ENCODE data around the gene MAN2A2.

Gene MAN2A2

DNA sequence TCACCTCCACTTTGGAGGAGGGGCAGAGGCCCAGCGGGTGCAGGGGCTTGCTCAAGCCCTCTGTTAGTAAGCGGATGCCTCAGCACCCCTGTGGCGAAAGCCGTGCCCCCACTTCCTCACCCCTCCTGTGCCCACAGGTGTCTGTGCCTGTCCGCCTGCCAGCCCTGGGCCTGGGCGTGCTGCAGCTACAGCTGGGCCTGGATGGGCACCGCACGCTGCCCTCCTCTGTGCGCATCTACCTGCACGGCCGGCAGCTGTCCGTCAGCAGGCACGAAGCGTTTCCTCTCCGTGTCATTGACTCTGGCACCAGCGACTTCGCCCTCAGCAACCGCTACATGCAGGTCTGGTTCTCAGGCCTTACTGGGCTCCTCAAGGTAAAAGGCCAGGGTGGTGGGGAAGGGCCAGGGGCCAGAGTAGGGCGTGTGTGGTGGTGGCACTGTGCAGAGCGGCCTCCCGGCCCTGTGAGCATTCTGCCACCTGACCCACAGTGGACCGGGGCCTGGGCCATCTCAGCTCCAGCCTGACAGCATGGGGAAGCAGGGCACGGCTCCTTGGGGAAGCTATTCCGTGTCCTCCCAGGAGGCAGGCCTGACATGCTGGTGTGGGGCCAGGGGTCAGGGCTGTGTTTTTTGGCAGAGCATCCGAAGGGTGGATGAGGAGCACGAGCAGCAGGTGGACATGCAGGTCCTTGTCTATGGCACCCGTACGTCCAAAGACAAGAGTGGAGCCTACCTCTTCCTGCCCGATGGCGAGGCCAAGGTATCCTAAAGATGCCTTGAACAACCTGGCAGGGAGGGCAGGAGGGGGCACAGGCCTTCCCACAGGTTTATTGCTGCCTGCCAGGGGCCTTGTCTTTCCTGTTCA lies 9.0 kb downstream of the MAN2A2 start:
- Histone ChIP-seq H3K9me3 (ENCODE audit: control insufficient read depth in 1 of 2, low read length in 2 of 2) (no peaks in the 10 kb centered on the region), H3K4me1 (ENCODE audit: control insufficient read depth in 1 of 2, insufficient read depth in 2 of 2, low read length in 2 of 2) (peaks cover 0 to 11% of the 10 kb centered on the region in 2 donors), H3K9ac (ENCODE audit: low read depth in 1 of 2, low read length in 2 of 2) (no peak overlapping the region), H3K4me3 (ENCODE audit: low read depth in 1 of 2, low read length in 2 of 2) (no peak overlapping the region), H3K36me3 (ENCODE audit: control insufficient read depth in 1 of 2, insufficient read depth in 2 of 2, low read length in 2 of 2) (peaks cover 64 to 91% of the 10 kb centered on the region in 2 donors), H3K27me3 (ENCODE audit: control insufficient read depth in 1 of 2, insufficient read depth in 2 of 2, low read length in 2 of 2) (no peaks in the 10 kb centered on the region), H3K27ac (ENCODE audit: low read depth, low read length) (no peak overlapping the region)

DNA sequence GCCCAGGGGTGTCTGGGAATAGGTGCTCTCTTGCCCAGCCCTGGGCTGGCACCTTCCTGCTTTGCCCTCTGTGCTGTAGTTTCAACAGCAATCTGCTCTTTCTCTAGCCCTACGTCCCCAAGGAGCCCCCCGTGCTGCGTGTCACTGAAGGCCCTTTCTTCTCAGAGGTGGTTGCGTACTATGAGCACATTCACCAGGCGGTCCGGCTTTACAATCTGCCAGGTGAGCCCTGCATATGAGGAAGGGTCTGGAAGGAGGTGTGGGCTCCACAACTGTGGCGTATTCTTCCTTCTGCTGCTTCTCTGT lies 9.6 kb downstream of the MAN2A2 start:
- no peaks in the 10 kb centered on the region for H3K27me3 ChIP-seq (ENCODE audit: control insufficient read depth in 1 of 2, insufficient read depth in 2 of 2, low read length in 2 of 2)
- H3K36me3 ChIP-seq (ENCODE audit: control insufficient read depth in 1 of 2, insufficient read depth in 2 of 2, low read length in 2 of 2) = peaks cover 67 to 92% of the 10 kb centered on the region in 2 donors
- peaks cover 0 to 11% of the 10 kb centered on the region in 2 donors for H3K4me1 ChIP-seq (ENCODE audit: control insufficient read depth in 1 of 2, insufficient read depth in 2 of 2, low read length in 2 of 2)
- H3K9me3 ChIP-seq (ENCODE audit: control insufficient read depth in 1 of 2, low read length in 2 of 2) = no peaks in the 10 kb centered on the region
- H3K4me3 ChIP-seq (ENCODE audit: low read depth in 1 of 2, low read length in 2 of 2) = no peak overlapping the region
- H3K9ac ChIP-seq (ENCODE audit: low read depth in 1 of 2, low read length in 2 of 2) = no peak overlapping the region
- H3K27ac ChIP-seq (ENCODE audit: low read depth, low read length) = no peak overlapping the region

DNA sequence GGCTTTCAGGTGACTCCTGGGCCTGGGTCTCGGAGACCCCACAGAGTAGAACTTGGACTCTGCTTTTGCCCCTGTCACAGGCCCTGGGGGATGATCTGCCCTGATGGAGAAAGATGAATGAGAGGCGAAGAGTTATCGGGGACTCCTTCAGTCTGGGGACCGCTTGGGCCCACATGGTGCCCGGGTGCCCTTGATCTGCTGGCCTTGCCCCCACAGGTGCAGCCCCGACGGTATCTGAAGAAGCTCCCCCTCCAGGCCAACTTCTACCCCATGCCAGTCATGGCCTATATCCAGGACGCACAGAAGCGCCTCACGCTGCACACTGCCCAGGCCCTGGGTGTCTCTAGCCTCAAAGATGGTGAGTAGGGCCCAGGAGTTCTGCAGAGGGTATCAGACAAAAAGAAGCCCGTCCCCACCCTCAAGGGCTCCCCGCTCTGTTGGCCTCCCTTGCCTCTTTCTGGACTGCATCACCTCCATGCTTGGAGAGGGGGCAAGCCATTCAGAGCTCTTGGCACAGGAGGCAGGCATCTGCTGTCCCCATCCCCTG lies 10.4 kb downstream of the MAN2A2 start:
- no peaks in the 10 kb centered on the region for H3K9me3 ChIP-seq (ENCODE audit: control insufficient read depth in 1 of 2, low read length in 2 of 2)
- H3K27ac ChIP-seq (ENCODE audit: low read depth, low read length) = no peak overlapping the region
- peaks cover 67 to 93% of the 10 kb centered on the region in 2 donors for H3K36me3 ChIP-seq (ENCODE audit: control insufficient read depth in 1 of 2, insufficient read depth in 2 of 2, low read length in 2 of 2)
- no peak overlapping the region for H3K9ac ChIP-seq (ENCODE audit: low read depth in 1 of 2, low read length in 2 of 2)
- no peaks in the 10 kb centered on the region for H3K27me3 ChIP-seq (ENCODE audit: control insufficient read depth in 1 of 2, insufficient read depth in 2 of 2, low read length in 2 of 2)
- no peak overlapping the region for H3K4me3 ChIP-seq (ENCODE audit: low read depth in 1 of 2, low read length in 2 of 2)
- peaks cover 0 to 11% of the 10 kb centered on the region in 2 donors for H3K4me1 ChIP-seq (ENCODE audit: control insufficient read depth in 1 of 2, insufficient read depth in 2 of 2, low read length in 2 of 2)

DNA sequence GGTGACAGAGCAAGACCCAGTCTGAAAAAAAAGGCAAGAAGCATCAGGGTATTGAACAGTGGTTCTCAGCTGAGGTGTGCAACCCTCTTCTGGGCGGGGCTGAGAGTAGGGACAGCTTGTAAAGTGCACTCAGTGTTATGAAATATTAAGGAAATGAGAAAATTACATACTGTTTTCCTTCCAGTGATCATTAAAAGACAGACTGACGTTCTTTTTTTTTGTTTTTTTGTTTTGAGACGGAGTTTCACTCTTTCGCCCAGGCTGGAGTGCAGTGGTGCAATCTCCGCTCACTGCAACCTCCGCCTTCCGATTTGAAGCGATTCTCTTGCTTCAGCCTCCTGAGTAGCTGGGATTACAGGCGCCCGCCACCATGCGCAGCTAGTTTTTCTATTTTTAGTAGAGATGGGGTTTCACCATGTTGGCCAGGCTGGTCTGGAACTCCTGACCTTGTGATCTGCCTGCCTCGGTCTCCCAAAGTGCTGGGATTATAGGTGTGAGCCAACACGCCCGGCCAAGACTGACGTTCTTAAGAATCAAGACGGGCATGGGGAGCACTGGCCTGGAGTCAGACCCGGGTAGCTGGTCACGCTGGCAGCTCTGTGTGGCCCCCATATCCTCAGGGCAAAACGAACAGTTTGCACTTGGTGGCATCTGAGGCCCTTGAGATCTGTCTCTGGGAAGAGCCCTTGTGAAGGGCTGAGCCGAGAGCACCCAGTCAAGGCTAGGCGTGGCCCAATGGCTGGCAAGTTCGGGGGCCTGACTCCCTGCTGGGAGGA lies 11.4 kb downstream of the MAN2A2 start:
- Histone ChIP-seq H3K9ac (ENCODE audit: low read depth in 1 of 2, low read length in 2 of 2) (no peak overlapping the region), H3K4me3 (ENCODE audit: low read depth in 1 of 2, low read length in 2 of 2) (no peak overlapping the region), H3K4me1 (ENCODE audit: control insufficient read depth in 1 of 2, insufficient read depth in 2 of 2, low read length in 2 of 2) (peaks cover 0 to 11% of the 10 kb centered on the region in 2 donors), H3K9me3 (ENCODE audit: control insufficient read depth in 1 of 2, low read length in 2 of 2) (no peaks in the 10 kb centered on the region), H3K27ac (ENCODE audit: low read depth, low read length) (no peak overlapping the region), H3K36me3 (ENCODE audit: control insufficient read depth in 1 of 2, insufficient read depth in 2 of 2, low read length in 2 of 2) (peaks cover 73 to 95% of the 10 kb centered on the region in 2 donors), H3K27me3 (ENCODE audit: control insufficient read depth in 1 of 2, insufficient read depth in 2 of 2, low read length in 2 of 2) (no peaks in the 10 kb centered on the region)

DNA sequence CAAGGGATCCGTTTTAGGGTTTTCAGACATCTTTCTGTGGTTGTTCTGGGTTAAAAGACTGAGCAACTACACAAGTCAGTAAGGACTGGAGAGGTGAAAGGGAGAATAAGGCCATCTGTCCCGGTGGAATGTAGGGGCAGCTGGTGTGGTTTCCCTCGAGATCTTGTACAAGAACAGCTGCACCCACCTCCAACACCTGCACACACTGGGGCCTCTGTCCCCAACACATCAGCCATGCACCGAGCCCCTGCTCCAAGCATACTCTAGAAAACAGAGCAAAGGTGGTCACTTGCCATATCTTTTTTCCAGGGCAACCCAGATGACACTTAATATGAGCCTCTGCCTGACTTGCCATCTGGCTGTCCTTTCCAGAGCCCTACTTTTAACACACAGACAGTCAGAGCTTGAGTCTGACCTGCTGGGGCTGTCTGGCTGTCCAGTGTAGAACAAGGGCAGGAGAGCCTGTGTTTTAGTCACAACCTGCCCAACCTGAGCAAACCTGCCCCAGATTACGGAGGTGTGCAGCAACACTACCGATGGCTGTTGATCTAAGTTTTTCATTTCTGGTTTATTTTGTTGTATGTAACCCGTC lies 12.2 kb downstream of the MAN2A2 start:
- no peak overlapping the region for H3K4me3 ChIP-seq (ENCODE audit: low read depth in 1 of 2, low read length in 2 of 2)
- H3K9me3 ChIP-seq (ENCODE audit: control insufficient read depth in 1 of 2, low read length in 2 of 2) = no peaks in the 10 kb centered on the region
- H3K9ac ChIP-seq (ENCODE audit: low read depth in 1 of 2, low read length in 2 of 2) = no peak overlapping the region
- no peaks in the 10 kb centered on the region for H3K27me3 ChIP-seq (ENCODE audit: control insufficient read depth in 1 of 2, insufficient read depth in 2 of 2, low read length in 2 of 2)
- H3K36me3 ChIP-seq (ENCODE audit: control insufficient read depth in 1 of 2, insufficient read depth in 2 of 2, low read length in 2 of 2) = peaks cover 74 to 96% of the 10 kb centered on the region in 2 donors
- H3K4me1 ChIP-seq (ENCODE audit: control insufficient read depth in 1 of 2, insufficient read depth in 2 of 2, low read length in 2 of 2) = peaks cover 0 to 11% of the 10 kb centered on the region in 2 donors
- H3K27ac ChIP-seq (ENCODE audit: low read depth, low read length) = no peak overlapping the region

DNA sequence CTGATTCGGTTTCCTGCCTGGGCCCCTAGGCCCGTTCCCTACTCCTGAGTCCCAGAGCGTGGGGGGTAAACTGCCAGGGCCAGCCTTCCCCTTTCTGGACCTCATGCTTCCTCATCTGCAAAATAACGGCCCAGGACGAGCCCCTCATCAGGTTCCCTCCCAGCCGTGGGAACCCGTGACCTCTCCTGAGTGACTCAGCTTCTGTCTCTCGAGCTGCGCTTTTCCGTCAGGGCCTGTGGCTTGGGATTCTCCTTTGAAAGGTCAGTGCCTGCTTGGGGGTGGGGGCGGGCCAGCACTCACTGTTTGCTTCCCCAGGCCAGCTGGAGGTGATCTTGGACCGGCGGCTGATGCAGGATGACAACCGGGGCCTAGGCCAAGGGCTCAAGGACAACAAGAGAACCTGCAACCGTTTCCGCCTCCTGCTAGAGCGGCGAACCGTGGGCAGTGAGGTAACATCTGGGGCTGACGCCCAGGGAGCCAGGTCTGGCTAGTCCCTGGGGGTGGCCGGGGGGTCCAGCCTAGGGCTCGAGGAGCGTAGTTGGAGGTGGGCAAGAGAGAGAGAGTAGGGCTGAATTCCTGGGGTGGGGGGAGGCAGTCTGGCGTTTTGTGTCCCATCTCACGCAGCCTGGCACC lies 12.8 kb downstream of the MAN2A2 start:
- Histone ChIP-seq H3K9ac (ENCODE audit: low read depth in 1 of 2, low read length in 2 of 2) (no peak overlapping the region), H3K36me3 (ENCODE audit: control insufficient read depth in 1 of 2, insufficient read depth in 2 of 2, low read length in 2 of 2) (peaks cover 74 to 96% of the 10 kb centered on the region in 2 donors), H3K27ac (ENCODE audit: low read depth, low read length) (no peak overlapping the region)

DNA sequence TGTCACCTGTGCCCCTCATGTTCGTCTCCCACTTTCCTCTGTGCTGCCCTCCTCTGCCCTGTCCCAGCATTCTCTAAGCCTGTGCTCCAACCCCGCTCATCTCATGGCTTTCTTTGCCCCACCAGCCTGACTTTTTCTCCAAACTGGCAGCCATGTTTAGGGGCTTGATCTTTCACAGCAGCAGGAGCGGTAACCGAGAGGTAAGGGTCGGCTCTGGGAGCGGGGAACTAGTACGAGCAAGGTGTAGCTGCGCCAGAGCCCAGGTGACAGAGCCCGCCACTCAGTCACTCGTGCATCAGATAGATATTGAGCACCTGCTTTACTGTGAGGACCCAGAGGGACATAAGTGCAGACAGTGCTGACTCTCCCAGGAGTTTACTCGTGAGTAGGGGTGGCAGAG lies 13.4 kb downstream of the MAN2A2 start:
- H3K4me1 ChIP-seq (ENCODE audit: control insufficient read depth in 1 of 2, insufficient read depth in 2 of 2, low read length in 2 of 2) = peaks cover 0 to 11% of the 10 kb centered on the region in 2 donors
- H3K9ac ChIP-seq (ENCODE audit: low read depth in 1 of 2, low read length in 2 of 2) = no peak overlapping the region
- H3K36me3 ChIP-seq (ENCODE audit: control insufficient read depth in 1 of 2, insufficient read depth in 2 of 2, low read length in 2 of 2) = peaks cover 74 to 96% of the 10 kb centered on the region in 2 donors
- no peak overlapping the region for H3K4me3 ChIP-seq (ENCODE audit: low read depth in 1 of 2, low read length in 2 of 2)
- no peak overlapping the region for H3K27ac ChIP-seq (ENCODE audit: low read depth, low read length)
- no peaks in the 10 kb centered on the region for H3K9me3 ChIP-seq (ENCODE audit: control insufficient read depth in 1 of 2, low read length in 2 of 2)
- no peaks in the 10 kb centered on the region for H3K27me3 ChIP-seq (ENCODE audit: control insufficient read depth in 1 of 2, insufficient read depth in 2 of 2, low read length in 2 of 2)

More for the DNA sequence above, 12.8 kb downstream of the MAN2A2 start:
- no peaks in the 10 kb centered on the region for H3K9me3 ChIP-seq (ENCODE audit: control insufficient read depth in 1 of 2, low read length in 2 of 2)
- H3K27me3 ChIP-seq (ENCODE audit: control insufficient read depth in 1 of 2, insufficient read depth in 2 of 2, low read length in 2 of 2) = no peaks in the 10 kb centered on the region
- peaks cover 0 to 11% of the 10 kb centered on the region in 2 donors for H3K4me1 ChIP-seq (ENCODE audit: control insufficient read depth in 1 of 2, insufficient read depth in 2 of 2, low read length in 2 of 2)
- no peak overlapping the region for H3K4me3 ChIP-seq (ENCODE audit: low read depth in 1 of 2, low read length in 2 of 2)

DNA sequence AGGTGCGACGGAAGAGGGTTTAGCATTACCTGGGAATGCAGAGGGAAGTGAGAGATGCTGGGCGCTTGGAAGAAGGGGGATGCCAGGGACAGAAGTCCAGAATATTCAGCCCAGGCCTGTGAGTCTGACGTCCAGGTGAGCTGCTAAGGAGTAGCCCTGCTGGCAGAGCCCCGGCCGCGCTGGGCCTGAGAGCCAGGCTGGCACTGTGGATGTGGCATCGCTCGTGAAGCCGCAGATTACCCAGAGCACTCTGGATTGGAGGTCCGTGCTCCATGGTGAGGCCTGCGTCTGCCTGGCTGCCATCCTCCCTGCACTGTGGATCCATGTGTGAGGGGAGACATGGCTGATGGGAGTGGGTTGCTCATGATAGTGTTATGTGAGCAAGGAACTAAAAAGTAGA lies 14.5 kb downstream of the MAN2A2 start:
- no peak overlapping the region for H3K27ac ChIP-seq (ENCODE audit: low read depth, low read length)
- H3K9me3 ChIP-seq (ENCODE audit: control insufficient read depth in 1 of 2, low read length in 2 of 2) = no peaks in the 10 kb centered on the region
- H3K9ac ChIP-seq (ENCODE audit: low read depth in 1 of 2, low read length in 2 of 2) = no peak overlapping the region
- H3K36me3 ChIP-seq (ENCODE audit: control insufficient read depth in 1 of 2, insufficient read depth in 2 of 2, low read length in 2 of 2) = peaks cover 63 to 85% of the 10 kb centered on the region in 2 donors
- peaks cover 0 to 11% of the 10 kb centered on the region in 2 donors for H3K4me1 ChIP-seq (ENCODE audit: control insufficient read depth in 1 of 2, insufficient read depth in 2 of 2, low read length in 2 of 2)
- no peaks in the 10 kb centered on the region for H3K27me3 ChIP-seq (ENCODE audit: control insufficient read depth in 1 of 2, insufficient read depth in 2 of 2, low read length in 2 of 2)
- H3K4me3 ChIP-seq (ENCODE audit: low read depth in 1 of 2, low read length in 2 of 2) = no peak overlapping the region

DNA sequence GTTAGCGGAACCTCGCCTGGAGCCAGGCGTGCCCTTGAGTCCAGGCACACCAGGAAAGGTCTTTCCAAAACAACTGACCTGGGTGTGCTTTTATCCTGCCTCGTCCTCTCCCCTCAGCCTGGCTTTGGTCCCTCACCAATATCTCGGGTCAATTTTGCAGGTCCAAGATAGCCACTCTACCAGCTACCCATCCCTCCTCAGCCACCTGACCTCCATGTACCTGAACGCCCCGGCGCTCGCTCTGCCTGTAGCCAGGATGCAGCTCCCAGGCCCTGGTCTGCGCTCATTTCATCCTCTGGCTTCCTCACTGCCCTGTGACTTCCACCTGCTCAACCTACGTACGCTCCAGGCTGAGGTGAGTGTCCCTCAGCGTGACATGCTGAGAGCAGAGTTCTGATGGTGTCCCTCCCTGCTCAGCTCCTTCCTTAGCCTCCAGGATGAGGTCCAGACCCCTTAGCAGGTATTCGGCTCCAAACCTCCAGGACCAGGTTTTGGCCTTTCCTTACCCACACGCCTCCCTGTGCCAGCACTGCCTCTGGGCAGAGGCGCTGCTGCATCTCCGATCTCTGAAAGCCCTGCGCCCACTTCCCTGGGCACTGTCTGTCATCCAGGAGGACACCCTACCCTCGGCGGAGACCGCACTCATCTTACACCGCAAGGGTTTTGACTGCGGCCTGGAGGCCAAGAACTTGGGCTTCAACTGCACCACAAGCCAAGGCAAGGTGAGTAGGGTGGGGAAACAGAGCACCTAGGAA lies 15.1 kb downstream of the MAN2A2 start:
- peaks cover 57 to 79% of the 10 kb centered on the region in 2 donors for H3K36me3 ChIP-seq (ENCODE audit: control insufficient read depth in 1 of 2, insufficient read depth in 2 of 2, low read length in 2 of 2)
- no peak overlapping the region for H3K9ac ChIP-seq (ENCODE audit: low read depth in 1 of 2, low read length in 2 of 2)
- H3K27me3 ChIP-seq (ENCODE audit: control insufficient read depth in 1 of 2, insufficient read depth in 2 of 2, low read length in 2 of 2) = no peaks in the 10 kb centered on the region
- H3K4me1 ChIP-seq (ENCODE audit: control insufficient read depth in 1 of 2, insufficient read depth in 2 of 2, low read length in 2 of 2) = peaks cover 0 to 11% of the 10 kb centered on the region in 2 donors
- H3K4me3 ChIP-seq (ENCODE audit: low read depth in 1 of 2, low read length in 2 of 2) = no peak overlapping the region
- H3K27ac ChIP-seq (ENCODE audit: low read depth, low read length) = no peak overlapping the region
- no peaks in the 10 kb centered on the region for H3K9me3 ChIP-seq (ENCODE audit: control insufficient read depth in 1 of 2, low read length in 2 of 2)

Measured in duodenal mucosa (tissue), 2 donors.